A549 treated with Mapracorat at 1 μM for 4 hours (cell line): Measurements from ENCODE around the gene RHBDL3. TPM values are rescaled to one million over a fixed set of nuclear protein-coding genes. Genes with fewer than 3 reads are reported as not detected.

ENCODE experiments used
- total RNA-seq: library from RNA; stranded (reverse); fragments of 200-300 nt; extraction: Qiagen RNA extraction; gene quantifications from 5 replicates; pipeline ENCODE4 v1.2.3, GENCODE V29; 2022

RHBDL3 gene, protein sequence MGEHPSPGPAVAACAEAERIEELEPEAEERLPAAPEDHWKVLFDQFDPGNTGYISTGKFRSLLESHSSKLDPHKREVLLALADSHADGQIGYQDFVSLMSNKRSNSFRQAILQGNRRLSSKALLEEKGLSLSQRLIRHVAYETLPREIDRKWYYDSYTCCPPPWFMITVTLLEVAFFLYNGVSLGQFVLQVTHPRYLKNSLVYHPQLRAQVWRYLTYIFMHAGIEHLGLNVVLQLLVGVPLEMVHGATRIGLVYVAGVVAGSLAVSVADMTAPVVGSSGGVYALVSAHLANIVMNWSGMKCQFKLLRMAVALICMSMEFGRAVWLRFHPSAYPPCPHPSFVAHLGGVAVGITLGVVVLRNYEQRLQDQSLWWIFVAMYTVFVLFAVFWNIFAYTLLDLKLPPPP
- 2.9 to 5.6 TPM (median 4.5 TPM) in 5 replicates for total RNA-seq

DNA sequence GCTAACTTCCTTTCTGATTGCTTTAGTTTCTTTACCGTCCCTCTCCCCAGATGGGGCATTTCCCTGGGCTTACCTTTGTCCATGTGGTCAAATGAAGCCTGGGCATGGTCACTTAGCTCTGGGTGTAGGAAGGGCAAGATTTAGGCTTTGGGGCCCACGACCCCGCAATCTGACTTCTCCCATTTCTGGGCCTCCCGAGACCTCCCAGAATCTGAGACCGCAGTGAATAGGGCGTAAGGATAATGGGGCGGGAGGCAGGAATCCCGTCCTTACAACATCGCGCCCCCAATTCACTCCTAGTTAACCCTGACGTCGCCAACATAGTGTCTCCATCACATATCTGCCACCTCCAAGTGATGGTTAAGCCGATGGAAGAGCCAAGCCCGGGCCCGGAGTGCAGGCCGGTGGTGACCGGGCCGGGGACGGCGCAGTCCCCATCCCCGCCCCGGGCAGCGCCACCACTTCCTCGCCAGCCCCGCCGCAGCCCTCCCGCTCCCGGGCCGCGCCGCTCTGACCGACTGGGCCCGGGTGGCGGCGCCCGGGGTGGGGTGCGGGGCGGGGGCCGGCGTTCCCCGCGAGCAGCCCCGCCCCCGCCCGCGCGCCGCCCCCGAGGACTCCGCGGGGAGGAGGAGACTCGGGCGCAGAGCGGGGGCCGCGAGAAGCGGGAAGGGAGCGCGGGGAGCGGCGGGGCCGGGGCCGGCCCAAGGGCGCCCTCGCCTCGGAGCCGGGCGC lies at the start of gene RHBDL3:
Gene RHBDL3, plus strand, starts transcription at position 641 of the 732 bp plus-strand sequence. CDS start 358 bp downstream, outside the sequence.

GRCh38 chr17:32341857-32342602 lies 76.4 kb downstream of the RHBDL3 start, which contains the start of gene C17orf75:
Gene C17orf75 (minus strand): TSS chr17:32342173. CDS start chr17:32342139, 34 bp downstream.

DNA sequence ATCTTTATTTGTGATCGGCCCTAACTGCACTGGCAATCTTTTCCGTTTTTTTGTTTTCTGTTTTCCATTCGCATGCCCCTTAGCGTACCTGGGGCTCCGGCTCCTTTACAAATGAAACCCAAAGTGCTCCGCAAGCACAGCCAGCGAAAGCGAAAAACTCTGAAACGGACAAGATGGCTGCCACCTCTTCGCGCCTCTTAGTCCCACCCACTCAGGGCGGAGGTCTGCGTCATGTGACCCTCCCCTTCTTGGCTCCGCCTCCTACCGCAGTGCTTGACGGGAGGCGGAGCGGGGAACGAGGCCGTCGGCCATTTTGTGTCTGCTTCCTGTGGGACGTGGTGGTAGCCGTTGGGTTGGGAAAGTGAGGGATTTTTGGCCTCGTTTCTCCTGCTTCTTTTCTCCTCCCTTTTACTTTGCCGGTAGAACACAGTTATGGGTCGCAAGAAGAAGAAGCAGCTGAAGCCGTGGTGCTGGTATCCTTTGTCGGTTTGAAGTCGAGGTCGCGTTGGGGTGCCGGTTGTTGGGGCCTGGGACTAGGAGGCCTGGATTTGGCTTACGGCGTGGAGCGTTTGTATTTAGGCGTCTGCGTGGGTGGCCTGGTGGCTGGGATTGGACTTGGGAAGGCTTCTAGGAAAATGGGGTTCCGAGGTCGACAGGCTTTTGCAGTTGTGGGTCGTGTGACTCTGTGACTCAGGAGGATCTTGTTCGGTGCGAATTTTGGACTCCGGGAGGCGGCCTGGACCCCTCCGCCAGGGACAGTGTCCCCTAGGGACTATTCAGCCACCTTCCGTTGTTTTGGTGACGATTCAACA lies 84.4 kb downstream of the RHBDL3 start, which contains the start of gene ZNF207:
Gene ZNF207, plus strand, starts transcription at position 304 of the 812 bp plus-strand sequence. Its CDS starts 129 bp downstream, at position 433.

Other genes with a start within 250 kb of the RHBDL3 start
- 17.6 to 25.4 TPM (median 23.0 TPM) in 5 replicates for gene RHOT1, start 123.3 kb upstream of the RHBDL3 start, total RNA-seq
- 24.6 to 35.4 TPM (median 29.4 TPM) in 5 replicates for gene C17orf75, start 76.3 kb downstream of the RHBDL3 start, total RNA-seq
- gene ZNF207, start 84.3 kb downstream of the RHBDL3 start, total RNA-seq: 217 to 238 TPM (median 227 TPM) in 5 replicates
- 172 to 220 TPM (median 188 TPM) in 5 replicates for gene PSMD11, start 178.7 kb downstream of the RHBDL3 start, total RNA-seq
- 4.6 to 6.3 TPM (median 5.8 TPM) in 5 replicates for gene CDK5R1, start 221.2 kb downstream of the RHBDL3 start, total RNA-seq